HG03565 (cell line): ENCODE data around the gene TET3.

Source experiments
- ATAC-seq: cut with Tn5 transposase; IDR thresholded peaks from one replicate; pipeline ENCODE4 v1.9.1; 2021; ENCODE audit warnings: mild to moderate bottlenecking, moderate library complexity; ENCODE audit not compliant: unreplicated experiment

The TET3 gene

DNA sequence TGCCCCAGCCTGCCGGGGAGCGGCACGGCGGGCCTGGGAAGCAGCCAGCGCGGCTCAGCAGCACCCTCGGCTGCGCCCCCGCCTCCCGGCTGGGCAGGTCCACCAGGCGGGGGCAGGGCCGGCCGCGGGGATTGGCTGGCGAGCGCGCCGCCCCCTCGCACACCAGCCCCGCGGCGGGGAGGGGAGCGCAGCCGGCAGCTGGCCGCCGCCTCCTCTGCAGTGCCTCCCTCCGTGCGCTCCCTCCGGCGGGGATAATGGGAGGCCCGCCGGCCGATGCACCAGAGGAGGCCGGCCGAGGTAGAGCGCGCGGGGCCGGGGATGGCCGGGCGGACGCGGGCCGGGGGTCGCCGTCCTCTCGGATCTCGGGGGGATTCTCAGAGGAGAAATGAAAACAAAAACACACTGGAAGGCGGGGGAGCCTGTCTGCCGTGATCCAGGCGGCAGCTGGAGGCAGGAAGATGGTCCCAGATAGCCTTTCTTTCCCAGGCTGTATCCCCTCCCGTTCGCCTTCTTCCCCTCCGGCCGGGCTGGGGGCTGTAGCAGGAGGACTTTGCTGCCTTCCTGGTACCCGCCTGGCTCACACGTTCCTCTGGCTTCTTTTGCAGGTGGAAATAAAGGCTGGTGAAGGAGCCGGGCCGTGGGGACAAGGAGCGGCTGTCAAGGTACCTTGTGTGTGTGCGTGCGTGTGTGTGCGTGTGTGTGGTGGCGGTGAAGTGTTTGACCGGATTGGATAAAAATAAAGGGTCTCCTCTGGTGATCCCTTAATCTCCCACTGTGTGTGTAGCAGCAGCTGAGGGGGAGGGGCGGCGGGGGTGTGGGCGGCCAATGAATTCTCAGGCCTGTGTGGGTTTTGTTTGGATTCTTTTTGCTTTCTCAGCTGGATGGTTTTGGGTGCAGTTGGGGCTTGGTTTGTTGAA, 18.1 kb downstream of the TET3 start:
- peak; percentile 77 for ATAC-seq

DNA sequence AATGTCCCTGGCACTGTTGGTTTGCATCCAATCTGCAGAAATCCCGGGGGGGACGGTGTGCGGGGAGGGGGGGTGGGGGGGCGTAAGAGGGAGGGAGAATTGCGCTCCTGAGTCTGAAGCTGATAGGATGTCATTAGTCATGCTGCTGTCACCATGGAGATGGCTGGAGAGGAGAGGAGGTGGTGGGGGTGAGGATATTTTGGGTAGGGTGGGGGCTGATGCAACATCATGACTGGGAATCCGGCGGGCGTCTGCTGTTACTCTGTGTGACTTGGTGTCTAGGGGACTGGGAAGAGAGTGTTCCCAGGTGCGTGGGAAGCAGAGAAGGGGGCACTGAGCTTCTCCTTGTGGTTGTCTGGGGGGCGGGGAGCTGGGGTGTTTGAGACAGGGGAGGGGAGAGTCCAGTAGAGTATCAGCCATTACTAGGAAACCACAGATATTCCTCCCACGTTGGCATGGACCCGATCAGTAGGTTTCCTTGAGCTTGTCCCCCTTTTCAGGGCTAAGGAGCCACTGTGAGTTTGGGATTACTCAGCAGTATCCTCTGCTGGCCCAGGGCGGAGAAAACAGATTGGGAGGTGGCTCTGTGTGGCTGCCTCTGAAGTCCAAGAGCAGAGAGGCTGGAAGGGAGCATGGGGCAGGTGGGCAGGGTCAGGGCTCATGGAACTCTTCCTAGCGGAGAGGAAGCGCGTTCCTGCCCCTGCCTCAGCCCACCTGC, 18.9 kb downstream of the TET3 start:
- ATAC-seq, result no peak

DNA sequence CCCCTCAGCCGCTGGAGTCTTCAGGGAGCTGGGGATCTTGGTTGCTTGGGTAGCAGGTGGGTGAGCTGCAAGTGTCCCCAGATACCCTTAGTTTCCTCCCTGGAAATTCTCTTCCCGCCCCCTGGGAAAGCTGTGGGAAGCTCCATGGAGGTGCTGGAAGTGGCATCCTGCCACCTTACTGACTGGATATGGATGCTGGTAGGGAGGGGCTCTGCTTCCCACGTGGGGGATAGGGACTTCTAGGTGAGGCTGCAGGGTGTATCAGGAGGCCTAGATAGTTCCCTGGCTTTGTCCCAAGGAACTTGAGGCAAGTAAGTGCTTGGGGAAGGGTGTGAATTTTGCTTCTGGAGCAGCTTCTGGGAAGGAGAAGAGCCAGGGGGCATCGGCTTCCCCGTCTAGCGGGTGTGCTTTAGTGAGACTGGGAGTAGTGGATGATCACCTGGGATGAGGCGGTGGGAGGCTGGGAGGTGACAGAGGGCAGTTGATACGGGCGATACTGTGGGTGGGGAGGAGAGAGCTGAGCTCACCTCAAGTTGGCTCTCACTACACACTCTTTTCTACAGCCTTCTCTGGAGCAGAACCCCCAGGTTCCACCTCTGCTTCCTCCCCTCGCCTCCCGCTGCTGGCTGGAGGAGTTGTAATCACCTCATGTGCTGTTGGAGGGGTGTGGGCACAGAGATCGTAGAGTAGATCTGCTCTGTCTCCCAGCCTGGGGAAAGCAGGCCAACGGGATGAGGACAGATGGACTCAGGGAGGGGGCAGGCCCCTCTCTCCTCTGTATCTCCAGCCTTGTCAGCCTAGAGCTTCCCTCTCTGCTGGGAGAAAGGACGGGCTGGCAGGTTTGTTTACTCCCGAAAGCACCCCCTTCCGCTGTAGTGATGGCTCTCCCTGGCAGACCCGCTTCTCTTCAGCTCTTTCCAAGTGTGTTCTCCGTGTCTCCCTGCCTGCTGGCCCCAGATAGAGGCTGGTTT, 19.8 kb downstream of the TET3 start:
- no peak for ATAC-seq

DNA sequence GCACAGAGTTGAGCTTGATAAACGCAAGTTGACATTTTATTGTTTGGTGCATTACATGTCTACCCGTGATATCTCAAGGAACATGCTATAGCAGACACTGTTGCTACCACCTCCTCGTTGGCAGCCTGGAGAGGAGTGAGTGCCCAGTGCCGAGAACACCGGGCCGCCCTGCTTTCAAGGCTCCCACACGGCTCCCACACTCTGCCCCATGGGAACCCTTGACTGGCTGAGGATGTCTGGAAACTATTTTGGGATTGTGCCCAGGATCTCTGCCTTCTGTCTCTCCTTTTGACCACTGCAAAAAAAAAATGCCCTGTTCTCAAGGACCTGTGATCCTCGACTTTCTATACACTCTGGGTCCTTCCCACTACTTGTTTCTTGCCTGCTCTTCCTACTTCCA, 21.1 kb downstream of the TET3 start:
- ATAC-seq, result no peak

- no peak for ATAC-seq
Observed at GRCh38 chr2:74006459-74006858, 21.7 kb downstream of the TET3 start.

DNA sequence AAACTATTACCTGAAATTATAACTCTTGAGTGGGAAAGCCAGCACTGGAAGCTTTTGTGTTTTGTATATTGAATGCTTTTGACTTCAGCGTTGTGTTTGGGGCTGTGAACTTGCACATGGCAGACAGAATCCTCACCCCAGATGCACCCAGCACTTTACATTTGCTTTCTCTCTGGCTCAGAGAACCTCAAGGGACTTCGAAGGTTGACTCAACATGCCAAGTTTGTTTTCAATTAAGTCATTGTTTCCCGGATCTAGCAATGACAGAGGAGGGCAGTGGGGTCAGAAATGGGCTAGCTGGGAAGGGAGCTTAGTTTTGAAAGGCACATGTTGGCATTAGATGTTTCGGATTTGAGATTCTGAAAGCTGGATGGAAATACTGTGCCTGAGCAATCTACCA, 22.4 kb downstream of the TET3 start:
- ATAC-seq, result no peak

GRCh38 chr2:74007711-74008110, 23.0 kb downstream of the TET3 start:
- no peak for ATAC-seq

DNA sequence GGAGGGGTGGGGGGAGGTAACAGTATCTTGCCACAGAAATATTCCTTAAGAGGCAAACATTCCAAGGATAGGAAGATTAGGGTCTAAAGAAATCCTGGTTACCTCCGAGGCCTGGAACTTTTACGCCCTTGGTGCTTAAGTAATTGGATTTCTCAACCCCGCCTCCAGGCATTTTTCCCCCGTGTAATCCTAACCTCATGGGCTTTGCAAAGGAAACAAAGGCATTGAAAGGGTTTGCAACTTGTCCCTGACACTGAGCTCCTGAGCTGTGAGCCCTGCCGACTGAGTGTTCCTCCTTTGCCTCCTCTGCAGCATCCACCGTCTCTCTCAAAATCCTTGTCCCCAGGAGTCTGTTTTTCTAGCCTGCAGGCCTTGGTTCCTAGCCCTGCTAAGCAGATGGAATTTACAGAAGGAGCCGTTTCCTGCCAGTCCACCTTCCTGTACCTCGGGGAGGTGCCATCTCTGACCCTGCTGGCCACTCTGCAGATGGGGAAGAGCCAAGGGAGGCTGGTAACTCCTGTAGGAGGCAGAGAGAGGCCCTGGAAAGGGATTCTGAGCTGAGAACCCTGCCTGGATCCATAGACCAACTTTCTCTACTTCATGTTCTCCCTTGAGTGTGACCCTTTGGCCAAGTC, 24.2 kb downstream of the TET3 start:
- ATAC-seq, result no peak

DNA sequence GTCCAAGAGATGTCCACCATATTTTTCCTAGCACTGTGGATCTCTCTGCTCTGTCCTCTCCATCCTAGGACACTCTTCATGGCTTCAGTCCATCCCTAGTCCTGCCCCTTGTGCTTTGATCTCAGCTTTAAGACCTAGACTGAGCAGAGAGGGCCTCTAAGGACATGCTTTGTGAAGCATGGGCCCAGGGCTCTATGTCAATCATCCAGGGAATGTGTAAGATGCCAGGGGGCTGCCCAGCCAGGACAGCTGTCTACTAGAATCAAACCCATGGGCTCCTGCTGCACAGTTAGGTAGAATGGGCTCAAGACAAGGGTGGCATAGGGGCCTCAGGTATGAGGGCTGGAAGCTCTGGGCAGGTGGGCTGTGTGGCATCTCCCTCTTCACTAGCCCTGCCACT, 24.9 kb downstream of the TET3 start:
- ATAC-seq, result no peak

DNA sequence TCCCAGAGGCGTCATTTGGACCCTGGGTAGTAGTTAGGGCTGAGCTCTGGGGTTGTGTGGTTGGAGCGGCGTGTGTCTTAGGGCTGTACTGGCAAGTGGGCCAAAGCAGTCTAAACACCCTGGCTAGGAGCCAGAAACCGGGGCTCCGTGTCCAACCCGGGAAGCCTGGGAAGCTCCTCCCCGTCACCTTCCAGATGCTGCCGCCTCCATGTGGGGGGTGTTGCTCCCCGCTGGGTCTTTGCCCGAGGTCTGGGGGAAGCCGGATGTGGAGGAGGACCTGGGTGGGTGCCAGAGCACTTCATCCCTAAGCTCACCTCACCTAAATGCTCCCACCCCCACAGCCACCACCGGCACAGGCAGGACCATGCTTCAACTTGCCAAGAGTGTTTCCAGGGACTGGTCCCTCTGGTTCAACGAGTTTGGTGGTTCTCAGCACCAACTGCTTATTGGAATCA, 25.4 kb downstream of the TET3 start:
- no peak for ATAC-seq

DNA sequence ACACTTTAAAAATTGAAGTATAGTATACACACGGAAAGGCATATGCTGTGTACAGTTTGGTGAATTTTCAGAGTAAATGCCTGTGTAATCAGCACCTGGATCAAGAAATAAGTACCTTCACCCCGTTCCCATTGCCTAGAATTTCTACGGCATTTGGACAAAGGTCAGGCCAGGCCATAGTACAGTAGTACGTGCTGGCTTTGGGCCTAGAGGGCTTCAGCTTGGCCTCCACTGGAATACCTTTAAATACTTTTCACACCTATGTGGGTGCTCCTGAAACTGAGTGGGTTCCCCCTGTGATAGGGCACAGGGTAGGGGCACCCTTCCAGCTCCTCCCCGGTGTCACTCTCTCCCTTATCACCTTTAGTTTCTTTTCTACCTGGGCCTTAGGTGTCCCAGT, 26.5 kb downstream of the TET3 start:
- no peak for ATAC-seq

DNA sequence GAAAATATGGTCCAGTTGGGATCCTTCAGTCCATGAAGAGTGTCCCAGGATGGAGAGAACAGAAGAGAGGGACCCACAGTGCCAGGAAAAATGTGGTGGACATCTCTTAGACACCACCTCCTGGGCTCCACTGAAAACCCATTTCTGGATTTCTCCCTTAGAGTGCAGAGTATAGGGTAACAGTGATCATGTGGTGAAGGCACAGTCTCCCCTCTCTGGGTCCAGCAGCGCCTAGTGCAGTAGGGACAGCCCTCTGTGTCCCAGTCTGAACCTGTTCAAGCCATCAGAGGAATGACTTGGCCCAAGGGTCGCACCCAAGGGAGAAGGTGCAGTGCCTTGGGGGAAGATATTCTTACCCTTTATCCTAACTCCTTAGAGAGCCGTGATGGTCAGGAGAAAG, 30.1 kb downstream of the TET3 start:
- ATAC-seq, result no peak

GRCh38 chr2:74017223-74017622, 32.5 kb downstream of the TET3 start:
- ATAC-seq, result no peak

DNA sequence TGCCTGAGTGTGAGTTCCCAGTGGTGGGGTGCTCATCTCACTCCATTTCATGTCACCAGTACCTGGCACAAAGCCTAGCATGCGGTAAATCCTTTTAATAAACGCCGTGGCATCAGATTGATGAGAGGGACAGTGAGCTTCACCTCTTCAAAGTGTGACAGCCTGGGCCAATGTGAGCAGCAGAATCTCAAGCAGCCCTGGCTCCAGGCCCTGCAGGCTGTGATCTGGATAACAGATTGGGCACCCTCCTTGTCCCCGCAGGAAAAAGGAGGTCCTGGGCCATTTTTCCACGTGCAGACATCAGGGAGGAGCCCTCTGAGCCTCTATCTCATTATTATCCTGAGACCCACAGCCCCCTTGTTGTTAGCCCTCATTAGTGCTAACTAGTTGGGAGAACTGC, 34.8 kb downstream of the TET3 start:
- ATAC-seq, result no peak

GRCh38 chr2:74020702-74021406, 36.1 kb downstream of the TET3 start:
- ATAC-seq, result no peak

- no peak for ATAC-seq
Observed at GRCh38 chr2:74021407-74021755, 36.7 kb downstream of the TET3 start.

DNA sequence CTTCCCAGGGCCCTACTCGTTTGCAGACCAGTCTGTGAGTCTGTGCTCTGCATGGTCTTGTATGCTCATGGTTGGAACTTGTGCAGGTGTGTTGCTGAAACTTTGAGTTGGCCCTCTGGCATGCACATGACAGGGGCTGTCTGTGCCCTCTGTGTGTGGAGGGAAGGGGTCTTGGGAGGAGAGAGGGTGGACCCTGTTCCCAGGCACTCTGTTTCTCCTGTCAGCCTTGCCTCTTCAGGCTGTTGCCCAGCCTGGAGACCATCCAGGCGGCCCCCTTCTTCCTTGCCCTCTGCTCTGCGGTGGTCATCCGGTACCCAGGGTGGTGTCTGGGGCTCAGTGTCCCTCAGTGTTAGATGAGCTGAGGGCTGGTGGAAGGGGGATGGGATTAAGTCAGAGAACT, 39.5 kb downstream of the TET3 start:
- ATAC-seq, result no peak

GRCh38 chr2:74025971-74026612, 41.4 kb downstream of the TET3 start:
- no peak for ATAC-seq

- ATAC-seq, result no peak
Observed at GRCh38 chr2:74026687-74027241, 42.1 kb downstream of the TET3 start.
